Esophagus muscularis mucosa (tissue), 4 donors: Measurements from ENCODE around the gene CD300LB. TPM values are rescaled to one million over a fixed set of nuclear protein-coding genes. Genes with fewer than 3 reads are reported as not detected.

Experiments used
- DNase-seq: peaks from one replicate; pipeline ENCODE4 v3.0.0-alpha.2; 2017; ENCODE audit errors: extremely low spot score
- H3K27ac ChIP-seq, 4 donors: fragments of 200-600 bp; sonication (generic); replicated peaks in 1 of 4; 1 replicate in 3 of 4; 2 replicates in 1 of 4; pipeline ENCODE4 v1.5.1; 2016 to 2019; ENCODE audit warnings: mild to moderate bottlenecking in 1 of 4
- H3K27me3 ChIP-seq, 4 donors: fragments of 200-600 bp; sonication (generic); one replicate each; pipeline versions ENCODE4 v1.5.1 to v1.6.0; 2016 to 2019
- H3K36me3 ChIP-seq, 4 donors: fragments of 200-600 bp; sonication (generic); one replicate each; pipeline ENCODE4 v1.5.1; 2016 to 2019
- H3K4me1 ChIP-seq, 4 donors: fragments of 200-600 bp; sonication (generic); one replicate each; pipeline ENCODE4 v1.5.1; 2016 to 2019
- H3K4me3 ChIP-seq, 4 donors: fragments of 200-600 bp; sonication (generic); 1 replicate in 2 of 4; 2 replicates in 2 of 4; pipeline ENCODE4 v1.5.1; 2016 to 2019; ENCODE audit warnings: mild to moderate bottlenecking in 4 of 4, moderate library complexity in 1 of 4
- H3K9me3 ChIP-seq, 4 donors: fragments of 200-600 bp; sonication (generic); 1 replicate in 3 of 4; 2 replicates in 1 of 4; pipeline ENCODE4 v1.5.1; 2016 to 2019
- EP300 ChIP-seq: sonication (generic); formaldehyde crosslinking; IDR thresholded peaks from one replicate; pipeline ENCODE4 v1.6.1; 2017; ENCODE audit warnings: antibody characterized with exemption
- POLR2A ChIP-seq: fragments of 450-650 bp; IDR thresholded peaks from one replicate; pipeline ENCODE4 v1.6.1; 2017; ENCODE audit warnings: antibody characterized with exemption, moderate library complexity, mild to moderate bottlenecking, low read depth
- POLR2AphosphoS5 ChIP-seq, 2 donors: sonication (generic); formaldehyde crosslinking; IDR thresholded peaks; one replicate each; pipeline ENCODE4 v1.6.1; 2017; ENCODE audit warnings: antibody characterized with exemption in 2 of 2
- WGBS: methylation state at CpG from one replicate; pipeline ENCODE4 v1.1.5; 2018; 5-methylcytosine and 5-hydroxymethylcytosine counted together
- intact Hi-C: fragments of 100-400 bp; cut with DNase I; formaldehyde crosslinking; loops from one replicate; pipeline ENCODE4 v1.15.1; 2023
- total RNA-seq, 4 donors: library from RNA; depleted of rRNA; stranded (reverse); fragments of >200 nt; gene quantifications; one replicate each; pipeline versions ENCODE4 v1.1.0 to v1.2.1, GENCODE V29; 2016
- TF ChIP-seq, protein P1 (sequence below), 3 experiments: fragments of 200-600 bp in 2 of 3; fragments of 450-650 bp in 1 of 3; sonication (generic) in 2 of 3; IDR thresholded peaks; one replicate each; pipeline ENCODE4 v1.5.1; 2017 to 2019; ENCODE audit warnings: antibody characterized with exemption in 3 of 3, mild to moderate bottlenecking in 2 of 3, moderate library complexity in 1 of 3

Gene CD300LB
- total RNA-seq, 4 donors from 2014 or later = 0.17 to 0.83 (median 0.23) TPM; not detected in 1

- TF ChIP-seq, protein P1, sequence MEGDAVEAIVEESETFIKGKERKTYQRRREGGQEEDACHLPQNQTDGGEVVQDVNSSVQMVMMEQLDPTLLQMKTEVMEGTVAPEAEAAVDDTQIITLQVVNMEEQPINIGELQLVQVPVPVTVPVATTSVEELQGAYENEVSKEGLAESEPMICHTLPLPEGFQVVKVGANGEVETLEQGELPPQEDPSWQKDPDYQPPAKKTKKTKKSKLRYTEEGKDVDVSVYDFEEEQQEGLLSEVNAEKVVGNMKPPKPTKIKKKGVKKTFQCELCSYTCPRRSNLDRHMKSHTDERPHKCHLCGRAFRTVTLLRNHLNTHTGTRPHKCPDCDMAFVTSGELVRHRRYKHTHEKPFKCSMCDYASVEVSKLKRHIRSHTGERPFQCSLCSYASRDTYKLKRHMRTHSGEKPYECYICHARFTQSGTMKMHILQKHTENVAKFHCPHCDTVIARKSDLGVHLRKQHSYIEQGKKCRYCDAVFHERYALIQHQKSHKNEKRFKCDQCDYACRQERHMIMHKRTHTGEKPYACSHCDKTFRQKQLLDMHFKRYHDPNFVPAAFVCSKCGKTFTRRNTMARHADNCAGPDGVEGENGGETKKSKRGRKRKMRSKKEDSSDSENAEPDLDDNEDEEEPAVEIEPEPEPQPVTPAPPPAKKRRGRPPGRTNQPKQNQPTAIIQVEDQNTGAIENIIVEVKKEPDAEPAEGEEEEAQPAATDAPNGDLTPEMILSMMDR (IDR thresholded peaks at IDR 0.05) = peak in 2 of 3 experiments; percentile 28 to 48
- no peak for TF ChIP-seq POLR2A
- DNase-seq = no peak
- H3K4me3 ChIP-seq = no peak overlapping the region
- no peaks in the 10 kb centered on the region for H3K9me3 ChIP-seq
- H3K27me3 ChIP-seq = peaks cover 0 to 44% (median 0%) of the 10 kb centered on the region in 4 donors
- H3K4me1 ChIP-seq = no peaks in the 10 kb centered on the region
- H3K36me3 ChIP-seq = no peaks in the 10 kb centered on the region
- no peak overlapping the region for H3K27ac ChIP-seq
- intact Hi-C loops = no loop called here
- WGBS = 42% methylated on average over 8 of the region's 9 CpGs
These were observed 35.0 kb upstream of the CD300LB start for GRCh38 chr17:74566132-74566753.

DNA sequence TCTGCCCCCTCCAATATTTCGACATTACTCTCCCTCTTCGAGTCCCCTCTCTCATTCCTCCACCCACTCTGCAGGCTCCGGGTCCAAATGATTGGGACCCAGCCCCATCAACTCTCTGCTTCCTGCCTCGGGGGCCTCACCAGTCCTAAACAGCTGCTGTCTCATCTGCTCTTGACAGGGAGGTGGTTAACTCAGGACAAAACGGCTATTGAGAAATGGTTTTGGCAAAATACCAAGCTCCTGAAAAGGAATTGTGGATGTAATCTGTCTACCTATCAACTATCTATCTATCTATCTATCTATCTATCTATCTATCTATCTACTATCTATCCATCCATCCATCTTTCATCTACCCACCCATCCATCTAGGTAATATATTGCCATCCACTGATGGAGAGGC is 33.9 kb upstream of the CD300LB start:
- WGBS = 52% methylated on average over 5 of the region's 5 CpGs
- Histone ChIP-seq H3K4me3 (no peak overlapping the region), H3K27me3 (peaks cover 0 to 38% (median 0%) of the 10 kb centered on the region in 4 donors), H3K36me3 (no peaks in the 10 kb centered on the region), H3K9me3 (no peaks in the 10 kb centered on the region), H3K4me1 (no peaks in the 10 kb centered on the region), H3K27ac (no peak overlapping the region)
- intact Hi-C loops = no loop called here
- no peak for DNase-seq
- TF ChIP-seq, protein P1 (IDR thresholded peaks at IDR 0.05) = no peak
- TF ChIP-seq POLR2AphosphoS5 (IDR thresholded peaks at IDR 0.05) (no peak), POLR2A (no peak), EP300 (no peak)

DNA sequence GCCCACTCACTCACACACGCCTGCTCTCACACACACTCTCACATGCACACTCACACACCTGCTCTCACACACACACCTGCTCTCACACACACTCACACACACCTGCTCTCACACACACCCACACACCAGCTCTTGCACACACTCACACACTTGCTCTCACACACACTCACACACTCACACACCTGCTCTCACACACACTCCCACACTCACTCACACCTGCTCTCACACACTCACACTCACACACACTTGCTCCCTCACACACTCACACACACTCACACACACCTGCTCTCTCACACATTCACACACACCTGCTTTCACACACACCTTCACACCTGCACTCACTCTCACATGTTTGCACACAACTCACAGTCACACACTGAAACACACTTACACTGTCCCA is 32.1 kb upstream of the CD300LB start:
- 90% methylated on average over 1 of the region's 1 CpG for WGBS

DNA sequence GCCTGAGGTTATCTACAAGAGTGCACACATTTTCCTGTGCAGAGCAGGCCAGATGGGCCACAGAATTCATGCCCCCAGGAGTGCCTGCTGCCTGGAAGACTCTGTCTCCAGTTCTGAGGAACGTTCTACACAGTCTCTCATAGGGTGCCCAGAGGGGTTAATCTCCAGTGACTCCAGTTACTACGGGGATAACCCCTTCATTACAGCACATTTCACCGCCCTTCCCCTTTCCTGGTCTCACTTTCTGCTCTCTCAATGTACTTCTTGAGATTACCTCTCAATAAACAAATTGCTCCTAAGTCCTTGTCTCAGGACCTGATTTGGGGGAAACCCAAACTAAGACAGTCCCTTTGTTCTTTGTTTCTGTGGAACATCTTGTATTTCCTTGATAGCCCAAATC is 30.3 kb upstream of the CD300LB start:
- no peaks in the 10 kb centered on the region for H3K4me1 ChIP-seq
- TF ChIP-seq EP300 (no peak), POLR2A (no peak), POLR2AphosphoS5 (IDR thresholded peaks at IDR 0.05) (no peak)
- TF ChIP-seq, protein P1 (IDR thresholded peaks at IDR 0.05) = no peak
- no peak overlapping the region for H3K4me3 ChIP-seq
- intact Hi-C loops = no loop called here
- no peak overlapping the region for H3K27ac ChIP-seq
- peaks cover 0 to 21% (median 0%) of the 10 kb centered on the region in 4 donors for H3K27me3 ChIP-seq
- WGBS = 59% methylated on average over 3 of the region's 3 CpGs
- H3K36me3 ChIP-seq = no peaks in the 10 kb centered on the region
- no peaks in the 10 kb centered on the region for H3K9me3 ChIP-seq
- no peak for DNase-seq

More for the DNA sequence above, 32.1 kb upstream of the CD300LB start:
- TF ChIP-seq, protein P1 (IDR thresholded peaks at IDR 0.05) = no peak
- TF ChIP-seq POLR2A (no peak), POLR2AphosphoS5 (IDR thresholded peaks at IDR 0.05) (no peak), EP300 (no peak)
- intact Hi-C loops = no loop called here
- Histone ChIP-seq H3K27ac (no peak overlapping the region), H3K27me3 (peaks cover 0 to 27% (median 0%) of the 10 kb centered on the region in 4 donors), H3K36me3 (no peaks in the 10 kb centered on the region), H3K9me3 (no peaks in the 10 kb centered on the region), H3K4me3 (no peak overlapping the region), H3K4me1 (no peaks in the 10 kb centered on the region)
- DNase-seq = no peak
